NCI-H345 treated with DMSO at 0.1 percent for 48 hours (cell line): Measurements from ENCODE around the gene STUM.
"Not testable (repeated sequence)": the region's sequence is repeated elsewhere in the genome, so short reads cannot be mapped to it uniquely, and the experiment has no call there.

ENCODE experiments used
- DNase-seq: peaks from one replicate; lab custom pipeline; 2025; ENCODE audit not compliant: unreplicated experiment; lab: John Stamatoyannopoulos, UW

STUM gene

GRCh38 chr1:226603022-226603857, 54.7 kb downstream of the STUM start:
- no peak for DNase-seq

- no peak for DNase-seq
Observed at GRCh38 chr1:226603858-226604559, 55.4 kb downstream of the STUM start.

GRCh38 chr1:226604560-226605317, 56.2 kb downstream of the STUM start:
- DNase-seq = no peak

DNA sequence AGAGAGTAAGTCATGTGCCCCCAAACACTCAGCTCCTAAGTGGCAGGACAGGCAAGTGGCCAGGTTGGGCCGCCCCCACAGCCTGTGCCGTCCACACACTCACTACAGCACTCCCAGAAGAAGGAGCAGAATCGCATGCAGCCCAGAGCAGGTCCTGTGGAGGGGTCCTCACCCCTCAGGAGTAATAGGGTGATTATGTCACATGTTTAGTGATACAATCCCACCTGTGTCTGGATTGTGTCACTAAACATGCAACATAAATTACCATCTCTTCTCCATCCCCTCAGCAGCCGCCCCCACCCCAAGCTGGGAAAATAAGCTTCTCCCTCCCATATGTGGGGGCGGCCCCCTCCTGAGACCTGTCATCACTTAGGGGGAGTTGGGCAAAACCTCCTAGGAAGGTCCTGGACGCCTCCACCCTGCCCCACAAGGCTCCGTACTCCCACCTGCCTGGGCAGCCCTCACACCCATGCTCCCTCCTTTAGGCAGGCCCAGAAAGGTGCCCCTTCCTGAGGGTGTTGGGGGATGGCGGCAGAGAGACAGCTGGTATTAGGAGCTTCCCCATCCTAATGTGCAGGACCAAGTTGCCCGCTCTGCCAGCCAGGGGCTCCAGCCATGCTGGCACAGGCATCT, 56.9 kb downstream of the STUM start:
- DNase-seq = no peak

GRCh38 chr1:226606311-226607267, 58.0 kb downstream of the STUM start:
- no peak for DNase-seq

- no peak for DNase-seq
Observed at GRCh38 chr1:226607268-226607660, 58.7 kb downstream of the STUM start.

DNA sequence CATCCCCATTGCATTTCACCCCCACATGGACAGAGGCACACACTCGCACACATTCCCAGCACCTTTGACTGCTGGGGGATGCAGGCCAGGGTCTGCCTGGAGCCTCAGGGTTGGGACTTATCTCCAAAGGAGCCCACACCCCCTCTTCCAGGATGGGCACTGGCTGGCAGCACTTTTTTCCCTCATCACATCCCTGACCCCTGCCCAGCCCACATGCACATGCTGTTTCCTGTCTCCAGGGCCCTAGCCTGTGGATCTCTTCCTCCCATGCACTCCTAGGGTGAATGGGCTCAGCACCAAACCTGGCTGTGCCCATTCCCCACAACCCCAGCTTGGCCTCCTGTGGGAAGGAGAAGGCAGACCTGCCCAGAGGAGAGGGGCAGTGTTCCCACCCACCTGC, 59.3 kb downstream of the STUM start:
- no peak for DNase-seq

GRCh38 chr1:226608699-226609505, 60.3 kb downstream of the STUM start:
- DNase-seq = peak; percentile 51

- DNase-seq = no peak
Observed at GRCh38 chr1:226609836-226610455, 61.4 kb downstream of the STUM start.

DNA sequence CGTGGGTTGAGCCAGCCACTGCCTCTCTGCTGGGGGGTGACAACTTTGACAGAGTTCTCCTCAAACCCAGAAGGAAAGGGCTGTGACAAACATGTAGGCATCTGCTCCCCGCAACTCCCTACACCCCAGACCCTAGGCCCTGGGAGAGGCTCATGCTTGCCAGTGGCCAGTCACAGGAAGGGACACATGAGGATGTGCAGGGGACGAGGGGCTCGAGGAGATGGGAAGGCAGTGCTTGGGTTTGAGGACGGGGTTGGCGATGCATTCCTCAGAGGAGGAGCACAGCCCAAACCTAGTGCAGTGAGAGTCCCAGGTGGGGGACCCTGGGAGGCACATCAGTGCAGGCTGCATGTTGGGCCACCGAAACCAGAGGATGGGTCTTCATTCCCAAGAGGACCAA, 62.1 kb downstream of the STUM start:
- no peak for DNase-seq

DNA sequence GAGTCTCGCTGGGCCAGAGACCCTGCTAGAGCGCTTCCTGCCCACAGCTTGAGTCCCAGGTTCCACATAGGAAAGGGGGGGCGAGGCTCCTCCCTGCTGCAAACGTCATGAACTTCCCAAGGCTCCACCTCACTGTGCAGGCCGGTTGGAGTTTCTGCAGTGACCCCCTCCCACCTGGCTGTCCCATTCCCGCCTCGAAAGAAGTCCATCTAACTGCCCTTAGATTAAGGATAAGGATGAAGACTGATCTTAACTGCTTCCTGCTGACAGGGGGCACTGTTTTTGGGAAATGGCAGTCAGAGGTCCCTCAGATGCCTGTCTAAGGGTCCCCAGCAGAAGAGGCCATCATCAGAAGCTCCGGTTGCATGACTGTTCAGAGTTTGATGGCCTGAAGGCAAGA, 62.7 kb downstream of the STUM start:
- no peak for DNase-seq

DNA sequence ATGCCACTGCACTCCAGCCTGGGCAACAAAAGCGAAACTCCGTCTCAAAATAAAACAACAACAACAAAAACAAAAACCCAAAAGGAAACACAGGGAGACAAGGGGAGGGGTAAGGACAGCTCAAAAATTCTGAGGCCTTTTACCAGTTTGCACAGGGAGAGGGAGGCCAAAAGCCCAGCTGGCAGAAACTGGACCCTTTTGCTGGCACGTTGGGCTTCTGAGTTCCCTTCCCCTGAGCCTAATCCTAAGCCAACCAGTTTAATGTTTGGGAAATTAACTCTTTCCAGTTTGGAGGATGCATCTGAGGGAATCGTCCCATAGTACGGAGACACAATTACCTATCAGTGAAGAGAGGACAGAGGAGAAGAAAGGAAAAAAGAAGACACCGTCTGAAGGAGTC, 63.4 kb downstream of the STUM start:
- DNase-seq = not testable (repeated sequence)

- DNase-seq = no peak
Observed at GRCh38 chr1:226615876-226616275, 67.3 kb downstream of the STUM start.

- no peak for DNase-seq
Observed at GRCh38 chr1:226616636-226617035, 68.1 kb downstream of the STUM start.

DNA sequence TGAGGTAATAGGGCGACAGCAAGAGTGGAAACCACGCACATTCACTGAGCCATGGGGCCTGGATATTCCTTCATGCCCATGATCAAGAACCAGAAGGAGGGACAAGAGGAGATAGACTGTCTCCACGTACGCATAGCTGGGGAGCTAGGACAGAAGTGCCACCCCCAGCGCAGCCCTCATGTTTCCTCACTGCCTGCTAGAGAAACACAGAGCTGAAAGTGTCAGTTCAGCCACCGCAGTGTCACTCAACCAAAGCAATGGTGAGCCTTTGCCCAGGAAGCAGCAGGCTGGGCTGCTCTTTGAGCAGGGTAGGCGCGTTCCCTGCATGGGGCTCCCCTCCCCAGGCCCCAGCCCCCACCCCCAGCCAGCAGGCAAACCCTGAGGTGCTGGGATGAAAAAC, 68.5 kb downstream of the STUM start:
- DNase-seq = no peak

- DNase-seq = not testable (repeated sequence)
Observed at GRCh38 chr1:226617719-226618118, 69.2 kb downstream of the STUM start.

DNA sequence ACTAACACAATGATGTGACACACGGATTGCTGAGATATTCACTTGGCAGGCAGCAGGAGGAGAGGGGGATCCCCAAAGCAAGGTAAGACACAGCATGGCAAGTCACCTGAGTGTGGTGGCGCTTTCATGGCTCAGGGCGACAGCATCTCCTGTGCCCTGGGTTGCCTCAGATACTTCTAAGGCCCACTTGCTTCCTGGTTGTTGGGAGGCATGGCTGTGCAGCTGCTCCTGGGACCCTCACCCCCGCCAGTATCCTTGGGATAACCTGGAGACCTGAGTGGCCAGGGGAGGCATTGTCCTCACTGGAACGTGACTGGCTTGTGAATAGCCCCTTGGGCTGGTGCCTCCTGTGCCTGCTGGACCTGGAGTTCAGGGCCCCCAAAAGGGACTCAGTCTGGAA, 69.8 kb downstream of the STUM start:
- no peak for DNase-seq

- DNase-seq = no peak
Observed at GRCh38 chr1:226619031-226619430, 70.5 kb downstream of the STUM start.

GRCh38 chr1:226622012-226622411, 73.4 kb downstream of the STUM start:
- no peak for DNase-seq
